Panc1 (cell line): ENCODE data around the gene MAIP1. TPM values are rescaled to one million over a fixed set of nuclear protein-coding genes. Genes with fewer than 3 reads are reported as not detected.

Experiments
- ATAC-seq: fragments of 200-7000 bp; cut with Tn5 transposase; 2 replicates; pipeline ENCODE4 v1.9.1; 2020; ENCODE audit warnings: mild to moderate bottlenecking, moderate library complexity
- BruUV-seq: library from RNA; stranded (reverse); fragments of 400-500 nt; replicated peaks from 2 replicates; lab custom pipeline; 2021; lab: Mats Ljungman, UMichigan
- CTCF ChIA-PET: fragments of 300-600 bp; sonication (Branson Sonifier 250); formaldehyde crosslinking; loops from one replicate; lab custom pipeline; 2022; ENCODE audit warnings: antibody characterized with exemption; lab: Charles Lee
- POLR2A ChIA-PET: fragments of 300-600 bp; sonication (Branson Sonifier 250); formaldehyde crosslinking; loops from one replicate; lab custom pipeline; 2022; ENCODE audit warnings: antibody characterized with exemption; lab: Charles Lee
- DNase-seq: peaks from one replicate; pipeline ENCODE4 v3.0.0-alpha.2; 2010; ENCODE audit warnings: low read depth, low spot score
- H3K27ac ChIP-seq: 2 replicates; pipeline ENCODE4 v1.5.1; 2011; ENCODE audit warnings: mild to moderate bottlenecking, low read length, inconsistent platforms
- H3K27me3 ChIP-seq: fragments of 200-500 bp; sonication (Bioruptor generic); 2 replicates; pipeline ENCODE4 v1.6.0; 2014; ENCODE audit warnings: low read length, inconsistent platforms; ENCODE audit not compliant: control insufficient read depth, insufficient read depth
- H3K36me3 ChIP-seq: fragments of 200-500 bp; sonication (Bioruptor generic); 2 replicates; pipeline ENCODE4 v1.5.1; 2014; ENCODE audit warnings: inconsistent platforms, mild to moderate bottlenecking, low read length, moderate library complexity; ENCODE audit not compliant: control insufficient read depth, insufficient read depth
- H3K4me1 ChIP-seq: 2 replicates; pipeline ENCODE4 v1.5.1; 2011; ENCODE audit warnings: inconsistent platforms, mild to moderate bottlenecking, low read length, moderate library complexity; ENCODE audit not compliant: control insufficient read depth, insufficient read depth
- H3K4me3 ChIP-seq, 2 experiments: 2 replicates each; pipeline ENCODE4 v1.5.1; 2011 to 2012; ENCODE audit warnings: low read depth in 2 of 2, low read length in 2 of 2, mild to moderate bottlenecking in 2 of 2, inconsistent platforms in 1 of 2, moderate library complexity in 1 of 2
- H3K9me3 ChIP-seq: fragments of 200-500 bp; sonication (Bioruptor generic); 2 replicates; pipeline ENCODE4 v1.5.1; 2014; ENCODE audit warnings: low read depth, mild to moderate bottlenecking, inconsistent platforms, low read length, moderate library complexity; ENCODE audit not compliant: control insufficient read depth, insufficient read depth
- POLR2AphosphoS5 ChIP-seq: IDR thresholded peaks from 2 replicates; pipeline ENCODE4 v1.6.1; 2012; ENCODE audit warnings: mild to moderate bottlenecking, low read depth, low read length, moderate library complexity
- SIN3A ChIP-seq: IDR thresholded peaks from 2 replicates; pipeline ENCODE4 v1.6.1; 2012; ENCODE audit warnings: low read depth, mild to moderate bottlenecking, low read length, moderate library complexity, borderline replicate concordance; ENCODE audit not compliant: insufficient read depth
- TCF7L2 ChIP-seq: IDR thresholded peaks from 2 replicates; pipeline ENCODE4 v1.6.1; 2011; ENCODE audit warnings: mild to moderate bottlenecking, low read depth, low read length, inconsistent platforms
- in situ Hi-C: cut with HindIII; loops from 2 replicates; pipeline ENCODE4 v1.10.0; 2016; ENCODE audit warnings: low sequenced_read_pairs, low pct_unique_long_range_greater_than_20kb
- intact Hi-C: fragments of 100-400 bp; cut with micrococcal nuclease; formaldehyde crosslinking; loops from one replicate; pipeline ENCODE4 v1.10.0; 2022; ENCODE audit not compliant: unreplicated experiment
- total RNA-seq: library from RNA; stranded (reverse); gene quantifications from one replicate; pipeline ENCODE4 v1.2.1, GENCODE V29; 2021; ENCODE audit not compliant: unreplicated experiment
- TF ChIP-seq, protein P1 (sequence below): fragments of 450-650 bp; IDR thresholded peaks from 2 replicates; pipeline ENCODE4 v1.5.1; 2017; ENCODE audit warnings: mild to moderate bottlenecking
- TF ChIP-seq, protein P2 (sequence below), 2 experiments: IDR thresholded peaks; 2 replicates each; pipeline ENCODE4 v1.6.1; 2011 to 2012; ENCODE audit warnings: low read depth in 2 of 2, control low read depth in 1 of 2, low read length in 1 of 2, mild to moderate bottlenecking in 1 of 2, moderate library complexity in 1 of 2; ENCODE audit not compliant: insufficient read depth in 1 of 2

MAIP1 gene
- total RNA-seq, 1 experiment from 2014 or later: 20.9 TPM

GRCh38 chr2:199946836-199947235, 8.5 kb upstream of the MAIP1 start:
- intact Hi-C loops: no loop called here
- in situ Hi-C loops: no loop called here

GRCh38 chr2:199950396-199950795, 5.0 kb upstream of the MAIP1 start:
- ATAC-seq: no peak
- intact Hi-C loops (no loop called here), in situ Hi-C loops (no loop called here)
- no TSS peak for BruUV-seq
- POLR2A ChIA-PET: no interaction called here
- H3K9me3 ChIP-seq: no peaks in the 10 kb centered on the region
- DNase-seq: no peak
- CTCF ChIA-PET: no interaction called here
- peaks cover 26% of the 10 kb centered on the region for H3K36me3 ChIP-seq
- no peak overlapping the region for H3K4me3 ChIP-seq
- no peak for TF ChIP-seq TCF7L2
- no peak for TF ChIP-seq SIN3A
- no peak for TF ChIP-seq POLR2AphosphoS5
- TF ChIP-seq, protein P1, sequence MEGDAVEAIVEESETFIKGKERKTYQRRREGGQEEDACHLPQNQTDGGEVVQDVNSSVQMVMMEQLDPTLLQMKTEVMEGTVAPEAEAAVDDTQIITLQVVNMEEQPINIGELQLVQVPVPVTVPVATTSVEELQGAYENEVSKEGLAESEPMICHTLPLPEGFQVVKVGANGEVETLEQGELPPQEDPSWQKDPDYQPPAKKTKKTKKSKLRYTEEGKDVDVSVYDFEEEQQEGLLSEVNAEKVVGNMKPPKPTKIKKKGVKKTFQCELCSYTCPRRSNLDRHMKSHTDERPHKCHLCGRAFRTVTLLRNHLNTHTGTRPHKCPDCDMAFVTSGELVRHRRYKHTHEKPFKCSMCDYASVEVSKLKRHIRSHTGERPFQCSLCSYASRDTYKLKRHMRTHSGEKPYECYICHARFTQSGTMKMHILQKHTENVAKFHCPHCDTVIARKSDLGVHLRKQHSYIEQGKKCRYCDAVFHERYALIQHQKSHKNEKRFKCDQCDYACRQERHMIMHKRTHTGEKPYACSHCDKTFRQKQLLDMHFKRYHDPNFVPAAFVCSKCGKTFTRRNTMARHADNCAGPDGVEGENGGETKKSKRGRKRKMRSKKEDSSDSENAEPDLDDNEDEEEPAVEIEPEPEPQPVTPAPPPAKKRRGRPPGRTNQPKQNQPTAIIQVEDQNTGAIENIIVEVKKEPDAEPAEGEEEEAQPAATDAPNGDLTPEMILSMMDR: no peak
- TF ChIP-seq, protein P2, sequence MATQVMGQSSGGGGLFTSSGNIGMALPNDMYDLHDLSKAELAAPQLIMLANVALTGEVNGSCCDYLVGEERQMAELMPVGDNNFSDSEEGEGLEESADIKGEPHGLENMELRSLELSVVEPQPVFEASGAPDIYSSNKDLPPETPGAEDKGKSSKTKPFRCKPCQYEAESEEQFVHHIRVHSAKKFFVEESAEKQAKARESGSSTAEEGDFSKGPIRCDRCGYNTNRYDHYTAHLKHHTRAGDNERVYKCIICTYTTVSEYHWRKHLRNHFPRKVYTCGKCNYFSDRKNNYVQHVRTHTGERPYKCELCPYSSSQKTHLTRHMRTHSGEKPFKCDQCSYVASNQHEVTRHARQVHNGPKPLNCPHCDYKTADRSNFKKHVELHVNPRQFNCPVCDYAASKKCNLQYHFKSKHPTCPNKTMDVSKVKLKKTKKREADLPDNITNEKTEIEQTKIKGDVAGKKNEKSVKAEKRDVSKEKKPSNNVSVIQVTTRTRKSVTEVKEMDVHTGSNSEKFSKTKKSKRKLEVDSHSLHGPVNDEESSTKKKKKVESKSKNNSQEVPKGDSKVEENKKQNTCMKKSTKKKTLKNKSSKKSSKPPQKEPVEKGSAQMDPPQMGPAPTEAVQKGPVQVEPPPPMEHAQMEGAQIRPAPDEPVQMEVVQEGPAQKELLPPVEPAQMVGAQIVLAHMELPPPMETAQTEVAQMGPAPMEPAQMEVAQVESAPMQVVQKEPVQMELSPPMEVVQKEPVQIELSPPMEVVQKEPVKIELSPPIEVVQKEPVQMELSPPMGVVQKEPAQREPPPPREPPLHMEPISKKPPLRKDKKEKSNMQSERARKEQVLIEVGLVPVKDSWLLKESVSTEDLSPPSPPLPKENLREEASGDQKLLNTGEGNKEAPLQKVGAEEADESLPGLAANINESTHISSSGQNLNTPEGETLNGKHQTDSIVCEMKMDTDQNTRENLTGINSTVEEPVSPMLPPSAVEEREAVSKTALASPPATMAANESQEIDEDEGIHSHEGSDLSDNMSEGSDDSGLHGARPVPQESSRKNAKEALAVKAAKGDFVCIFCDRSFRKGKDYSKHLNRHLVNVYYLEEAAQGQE (IDR thresholded peaks at IDR 0.05; ENCODE audit: insufficient read depth in 1 of 2, low read depth in 2 of 2, low read length in 1 of 2): no peak
- H3K27me3 ChIP-seq: no peaks in the 10 kb centered on the region
- H3K27ac ChIP-seq: no peak overlapping the region
- peaks cover 5% of the 10 kb centered on the region; the same call in 1 of the 2 replicates for H3K4me1 ChIP-seq

More at GRCh38 chr2:199946836-199947235, 8.5 kb upstream of the MAIP1 start:
- CTCF ChIA-PET: no interaction called here
- H3K4me3 ChIP-seq: no peak overlapping the region
- TF ChIP-seq, protein P2 (IDR thresholded peaks at IDR 0.05; ENCODE audit: insufficient read depth in 1 of 2, low read depth in 2 of 2, low read length in 1 of 2): no peak
- TF ChIP-seq POLR2AphosphoS5: no peak
- TF ChIP-seq, protein P1: no peak
- no peak for TF ChIP-seq TCF7L2
- no peak for TF ChIP-seq SIN3A
- no TSS peak for BruUV-seq
- no peaks in the 10 kb centered on the region for H3K4me1 ChIP-seq
- no peak for DNase-seq
- peaks cover 27% of the 10 kb centered on the region for H3K36me3 ChIP-seq
- no peak for ATAC-seq
- no peaks in the 10 kb centered on the region for H3K27me3 ChIP-seq
- no peaks in the 10 kb centered on the region for H3K9me3 ChIP-seq
- POLR2A ChIA-PET: no interaction called here
- H3K27ac ChIP-seq: no peak overlapping the region
